ENCODE measurements around the gene LSM4.
"Not testable (repeated sequence)": the region's sequence is repeated elsewhere in the genome, so short reads cannot be mapped to it uniquely, and the experiment has no call there.

GRCh38 chr19:18354743-18355142 lies 31.9 kb upstream of the LSM4 start:
- TF ChIP-seq CTCF (IDR thresholded peaks at IDR 0.05; ENCODE audit: low read depth, low read length, poor library complexity, severe bottlenecking); EZH2phosphoT487 (IDR thresholded peaks at IDR 0.05; ENCODE audit: borderline replicate concordance, low read length): not testable (repeated sequence)
